Raji (cell line): ENCODE results near the gene HLA-F.

Experiments used
- POLR2A ChIP-seq: IDR thresholded peaks from 2 replicates; pipeline ENCODE4 v1.6.1; 2011; ENCODE audit warnings: low read depth, low read length, control low read depth; ENCODE audit not compliant: insufficient read depth

The HLA-F gene

DNA sequence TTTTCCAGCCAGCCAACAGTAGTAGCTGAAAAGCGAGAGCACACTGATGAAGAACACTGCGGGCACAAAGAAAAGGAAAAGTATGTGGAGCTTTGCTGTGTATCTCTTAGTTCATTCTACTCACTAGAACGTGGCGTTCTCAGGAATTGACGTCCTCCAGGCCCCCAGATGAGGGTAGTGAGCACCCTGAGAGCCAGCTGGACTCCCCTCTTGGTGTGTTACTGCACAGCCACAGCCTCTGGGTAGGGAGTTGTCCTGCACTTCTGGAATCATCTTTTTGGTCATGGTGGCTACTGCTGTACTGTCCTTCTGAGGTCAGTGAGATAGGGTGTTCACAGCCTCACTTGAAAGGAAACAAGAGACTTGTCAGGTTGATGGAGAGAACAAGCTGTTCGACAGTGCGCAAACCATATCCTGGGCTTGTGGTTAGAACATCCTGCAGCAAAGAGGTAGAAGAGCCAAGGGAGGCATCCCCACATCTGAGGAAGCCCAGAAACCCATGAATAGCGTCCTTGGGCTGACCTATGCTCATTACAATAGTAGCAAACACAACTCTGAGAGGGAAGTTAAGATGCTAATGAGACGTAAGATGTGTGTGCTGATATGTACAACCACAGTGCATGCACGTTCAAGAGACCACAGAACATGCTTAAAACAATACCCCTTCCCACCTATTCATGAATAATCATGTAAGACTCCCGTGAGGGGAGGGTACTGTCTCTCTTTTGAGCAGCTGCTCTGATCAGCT is 14.6 kb upstream of the HLA-F start:
- no peak for TF ChIP-seq POLR2A

- no peak for TF ChIP-seq POLR2A
These were observed 14.0 kb upstream of the HLA-F start for GRCh38 chr6:29709188-29709587.

- TF ChIP-seq POLR2A: no peak
These were observed 12.8 kb upstream of the HLA-F start for GRCh38 chr6:29710281-29710941.

- TF ChIP-seq POLR2A: no peak
These were observed 2.4 kb upstream of the HLA-F start for GRCh38 chr6:29720863-29721262.

- no peak for TF ChIP-seq POLR2A
These were observed 693 bp downstream of the HLA-F start for GRCh38 chr6:29723666-29724588.

- no peak for TF ChIP-seq POLR2A
These were observed 2.0 kb downstream of the HLA-F start for GRCh38 chr6:29724937-29725869.

GRCh38 chr6:29726001-29726400 is 2.8 kb downstream of the HLA-F start:
- no peak for TF ChIP-seq POLR2A

- no peak for TF ChIP-seq POLR2A
These were observed 3.4 kb downstream of the HLA-F start for GRCh38 chr6:29726571-29727194.

GRCh38 chr6:29727637-29728036 is 4.4 kb downstream of the HLA-F start:
- no peak for TF ChIP-seq POLR2A

DNA sequence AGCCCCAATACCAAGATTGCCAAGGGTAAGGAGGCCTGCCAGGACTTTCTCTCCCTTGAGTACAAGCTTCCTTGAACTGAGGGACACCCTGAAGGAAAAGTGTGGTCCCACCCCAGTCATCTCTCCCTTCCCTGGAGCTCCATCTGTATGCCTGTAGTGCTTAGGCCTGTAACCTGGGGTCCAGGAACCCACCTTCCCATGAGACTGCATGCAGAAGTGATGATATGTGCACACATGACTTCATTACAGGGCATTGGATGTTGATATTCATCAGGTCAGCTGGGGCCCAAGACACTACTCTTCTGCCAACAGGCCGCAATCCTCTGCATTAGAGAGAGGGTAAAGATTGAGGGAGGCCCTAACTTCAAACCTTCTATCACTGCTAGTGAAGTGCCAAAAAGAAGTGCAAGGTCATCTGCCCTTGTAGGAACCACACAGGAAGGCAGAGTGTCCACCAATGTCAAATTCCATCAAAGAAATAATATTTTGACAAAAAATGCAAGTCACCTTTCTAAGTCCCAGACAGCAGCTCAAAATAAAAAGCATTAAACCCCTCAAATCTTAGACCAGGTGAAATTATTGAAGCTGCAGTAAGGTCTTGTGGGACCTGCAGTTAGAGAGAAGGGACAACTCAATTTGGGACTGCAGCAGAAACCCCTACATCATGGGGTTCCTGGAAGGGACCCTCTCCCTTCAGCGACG is 5.1 kb downstream of the HLA-F start:
- TF ChIP-seq POLR2A: no peak

DNA sequence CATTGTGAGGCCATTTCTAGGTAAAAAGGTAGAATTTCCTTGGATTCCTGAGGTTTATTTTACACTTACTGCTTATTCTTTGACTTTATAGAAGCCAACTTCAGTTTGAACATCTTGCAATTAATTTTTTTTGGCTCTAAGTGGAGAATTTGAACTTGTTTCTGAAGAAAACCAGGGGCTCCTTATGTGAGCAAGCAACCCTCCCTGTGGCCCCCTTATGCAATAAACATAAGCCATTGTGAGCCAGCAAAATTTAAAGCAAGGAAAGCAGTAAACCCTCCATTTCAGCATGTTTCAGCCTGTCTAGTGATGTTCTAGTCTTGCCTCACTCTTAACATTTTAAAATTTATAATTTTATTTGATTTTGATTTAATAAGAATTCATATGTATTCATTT is 5.6 kb downstream of the HLA-F start:
- TF ChIP-seq POLR2A: no peak

GRCh38 chr6:29729774-29730328 is 6.6 kb downstream of the HLA-F start:
- TF ChIP-seq POLR2A: no peak

- no peak for TF ChIP-seq POLR2A
These were observed 7.4 kb downstream of the HLA-F start for GRCh38 chr6:29730575-29731126.
